A549 (cell line): ENCODE data around the gene MED17.

Source experiments
- EP300 ChIP-seq, 2 experiments: fragments of >200 bp; sonication (Bioruptor Twin); formaldehyde crosslinking; IDR thresholded peaks; 2 replicates in 1 of 2; 3 replicates in 1 of 2; pipeline ENCODE4 v1.6.1; 2016 to 2017
- HDAC2 ChIP-seq: fragments of 200-600 bp; sonication (generic); IDR thresholded peaks from 2 replicates; pipeline ENCODE4 v1.6.1; 2016
- MAZ ChIP-seq: fragments of 150-350 bp; IDR thresholded peaks from 2 replicates; pipeline ENCODE4 v1.6.1; 2014; ENCODE audit warnings: antibody characterized with exemption, low read depth, low read length, borderline replicate concordance
- POLR2AphosphoS2 ChIP-seq: conservative IDR thresholded peaks from 2 replicates; pipeline ENCODE4 v1.6.1; 2012; ENCODE audit warnings: low read length, improper control_type of control experiment, inconsistent platforms
- TP53 ChIP-seq: fragments of 250-450 bp; sonication (Bioruptor Pico); IDR thresholded peaks from 2 replicates; pipeline ENCODE4 v1.5.0; 2021; ENCODE audit warnings: mild to moderate bottlenecking, moderate library complexity
- ZC3H11A ChIP-seq: fragments of 450-650 bp; IDR thresholded peaks from 2 replicates; pipeline ENCODE4 v1.6.1; 2014; ENCODE audit warnings: antibody characterized with exemption, mild to moderate bottlenecking
- ZFP36 ChIP-seq: fragments of 450-650 bp; IDR thresholded peaks from 2 replicates; pipeline ENCODE4 v1.6.1; 2014; ENCODE audit warnings: borderline replicate concordance; ENCODE audit not compliant: partially characterized antibody
- ZNF302 ChIP-seq: fragments of 250-450 bp; sonication (Bioruptor Pico); IDR thresholded peaks from 2 replicates; pipeline ENCODE4 v1.9.0; 2021; ENCODE audit warnings: inconsistent platforms, mild to moderate bottlenecking, moderate library complexity
- TF ChIP-seq, protein P1 (sequence below): fragments of >200 bp; sonication (Bioruptor Twin); formaldehyde crosslinking; IDR thresholded peaks from 3 replicates; pipeline ENCODE4 v1.5.1; 2016

DNA sequence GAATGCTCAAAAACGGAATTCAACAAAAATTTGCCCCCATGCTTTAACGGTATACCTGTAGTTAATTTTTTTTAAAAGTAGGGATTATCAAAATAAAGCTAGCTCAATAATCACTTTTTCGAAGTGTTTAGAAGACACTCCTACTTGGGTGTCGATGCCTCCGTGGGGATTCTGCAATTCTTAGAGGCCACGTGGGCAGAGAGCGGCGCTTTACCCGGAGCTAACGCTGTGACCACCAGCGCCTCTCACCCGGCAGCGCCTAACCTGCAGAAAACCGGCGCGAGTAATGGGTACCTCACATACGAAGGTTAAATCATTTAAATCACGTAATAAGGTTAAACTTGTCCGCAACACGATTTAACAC lies 43.4 kb upstream of the MED17 start:
- no peak for TF ChIP-seq ZC3H11A
- no peak for TF ChIP-seq POLR2AphosphoS2
- TF ChIP-seq, protein P1, sequence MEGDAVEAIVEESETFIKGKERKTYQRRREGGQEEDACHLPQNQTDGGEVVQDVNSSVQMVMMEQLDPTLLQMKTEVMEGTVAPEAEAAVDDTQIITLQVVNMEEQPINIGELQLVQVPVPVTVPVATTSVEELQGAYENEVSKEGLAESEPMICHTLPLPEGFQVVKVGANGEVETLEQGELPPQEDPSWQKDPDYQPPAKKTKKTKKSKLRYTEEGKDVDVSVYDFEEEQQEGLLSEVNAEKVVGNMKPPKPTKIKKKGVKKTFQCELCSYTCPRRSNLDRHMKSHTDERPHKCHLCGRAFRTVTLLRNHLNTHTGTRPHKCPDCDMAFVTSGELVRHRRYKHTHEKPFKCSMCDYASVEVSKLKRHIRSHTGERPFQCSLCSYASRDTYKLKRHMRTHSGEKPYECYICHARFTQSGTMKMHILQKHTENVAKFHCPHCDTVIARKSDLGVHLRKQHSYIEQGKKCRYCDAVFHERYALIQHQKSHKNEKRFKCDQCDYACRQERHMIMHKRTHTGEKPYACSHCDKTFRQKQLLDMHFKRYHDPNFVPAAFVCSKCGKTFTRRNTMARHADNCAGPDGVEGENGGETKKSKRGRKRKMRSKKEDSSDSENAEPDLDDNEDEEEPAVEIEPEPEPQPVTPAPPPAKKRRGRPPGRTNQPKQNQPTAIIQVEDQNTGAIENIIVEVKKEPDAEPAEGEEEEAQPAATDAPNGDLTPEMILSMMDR, result no peak
- no peak for TF ChIP-seq TP53 (CRISPR knock-in tag)
- TF ChIP-seq ZFP36, result no peak
- TF ChIP-seq ZNF302 (CRISPR knock-in tag), result no peak
- no peak for TF ChIP-seq EP300 (IDR thresholded peaks at IDR 0.05)
- no peak for TF ChIP-seq MAZ
- TF ChIP-seq HDAC2, result no peak
